ENCODE measurements around the gene FAM234B.
"Not testable (repeated sequence)": the region's sequence is repeated elsewhere in the genome, so short reads cannot be mapped to it uniquely, and the experiment has no call there.

DNA sequence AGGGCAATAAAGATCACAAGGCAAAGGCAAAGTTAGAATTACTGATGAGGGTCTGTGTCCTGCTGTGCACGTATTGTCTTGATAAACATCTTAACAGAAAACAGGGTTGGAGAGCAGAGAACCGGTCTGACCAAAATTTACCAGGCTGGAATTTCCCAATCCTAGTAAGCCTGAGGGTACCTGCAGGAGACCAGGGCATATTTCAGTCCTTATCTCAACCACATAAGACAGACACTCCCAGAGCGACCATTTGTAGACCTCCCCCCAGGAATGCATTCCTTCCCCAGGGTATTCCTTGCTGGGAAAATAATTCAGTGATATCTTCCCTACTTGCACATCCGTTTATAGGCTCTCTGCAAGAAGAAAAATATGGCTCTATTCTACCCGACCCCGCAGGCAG is 9.4 kb downstream of the FAM234B start:
- TF ChIP-seq, protein P1, sequence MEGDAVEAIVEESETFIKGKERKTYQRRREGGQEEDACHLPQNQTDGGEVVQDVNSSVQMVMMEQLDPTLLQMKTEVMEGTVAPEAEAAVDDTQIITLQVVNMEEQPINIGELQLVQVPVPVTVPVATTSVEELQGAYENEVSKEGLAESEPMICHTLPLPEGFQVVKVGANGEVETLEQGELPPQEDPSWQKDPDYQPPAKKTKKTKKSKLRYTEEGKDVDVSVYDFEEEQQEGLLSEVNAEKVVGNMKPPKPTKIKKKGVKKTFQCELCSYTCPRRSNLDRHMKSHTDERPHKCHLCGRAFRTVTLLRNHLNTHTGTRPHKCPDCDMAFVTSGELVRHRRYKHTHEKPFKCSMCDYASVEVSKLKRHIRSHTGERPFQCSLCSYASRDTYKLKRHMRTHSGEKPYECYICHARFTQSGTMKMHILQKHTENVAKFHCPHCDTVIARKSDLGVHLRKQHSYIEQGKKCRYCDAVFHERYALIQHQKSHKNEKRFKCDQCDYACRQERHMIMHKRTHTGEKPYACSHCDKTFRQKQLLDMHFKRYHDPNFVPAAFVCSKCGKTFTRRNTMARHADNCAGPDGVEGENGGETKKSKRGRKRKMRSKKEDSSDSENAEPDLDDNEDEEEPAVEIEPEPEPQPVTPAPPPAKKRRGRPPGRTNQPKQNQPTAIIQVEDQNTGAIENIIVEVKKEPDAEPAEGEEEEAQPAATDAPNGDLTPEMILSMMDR (IDR thresholded peaks at IDR 0.05; ENCODE audit: insufficient read depth, low read length, poor library complexity, severe bottlenecking), result not testable (repeated sequence)
- not testable (repeated sequence) for TF ChIP-seq EZH2phosphoT487 (conservative IDR thresholded peaks at IDR 0.05; ENCODE audit: low read length)

All from SU-DHL-6 (cell line).